ENCODE results near the gene ADCYAP1.

GRCh38 chr18:924987-925386 lies 20.3 kb downstream of the ADCYAP1 start:
- TF ChIP-seq CTCF (conservative IDR thresholded peaks at IDR 0.05; ENCODE audit: low read depth, low read length) (no peak), EZH2 (IDR thresholded peaks at IDR 0.05; ENCODE audit: low read length, unreplicated experiment) (no peak), EZH2phosphoT487 (IDR thresholded peaks at IDR 0.05; ENCODE audit: borderline replicate concordance, low read length) (no peak)

Measured in PC-3 (cell line).